GM18508 (cell line): Measurements from ENCODE around the gene FKBP1A.

ENCODE experiments used
- ATAC-seq: cut with Tn5 transposase; IDR thresholded peaks from one replicate; pipeline ENCODE4 v1.9.1; 2021; ENCODE audit warnings: moderate number of reproducible peaks; ENCODE audit not compliant: insufficient read depth, unreplicated experiment

The FKBP1A gene

DNA sequence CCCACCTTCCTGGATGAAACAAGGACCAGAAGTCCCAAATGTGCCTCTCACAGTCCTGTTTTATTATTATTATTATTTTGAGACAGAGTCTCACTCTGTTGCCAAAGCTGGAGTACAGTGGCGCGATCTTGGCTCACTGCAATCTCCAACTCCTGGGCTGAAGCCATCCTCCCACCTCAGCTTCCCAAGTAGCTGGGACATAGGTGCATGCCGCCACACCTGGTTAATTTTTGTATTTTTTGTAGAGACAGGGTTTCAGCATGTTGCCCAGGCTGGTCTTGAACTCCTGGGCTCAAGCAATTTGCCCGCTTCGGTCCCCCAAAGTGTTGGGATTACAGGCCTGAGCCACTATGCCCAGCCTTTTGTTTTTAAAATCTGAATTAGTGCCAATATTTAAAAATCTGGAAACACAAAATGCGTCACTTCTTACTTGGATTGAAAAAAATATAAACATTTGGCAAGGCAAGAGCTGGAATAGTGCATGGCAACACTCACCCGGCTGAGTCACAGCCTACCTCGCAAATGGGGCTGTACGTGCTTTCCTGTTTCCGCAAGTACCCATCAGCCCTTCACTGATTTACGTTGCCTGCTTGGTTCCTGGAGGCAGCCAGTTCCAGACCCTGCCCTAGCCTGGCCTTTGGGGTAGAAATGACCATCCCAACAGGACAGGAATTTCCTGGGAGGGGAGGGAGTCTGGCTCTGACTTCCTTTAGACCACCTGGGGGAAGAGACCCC is 70.2 kb downstream of the FKBP1A start:
- ATAC-seq: no peak

DNA sequence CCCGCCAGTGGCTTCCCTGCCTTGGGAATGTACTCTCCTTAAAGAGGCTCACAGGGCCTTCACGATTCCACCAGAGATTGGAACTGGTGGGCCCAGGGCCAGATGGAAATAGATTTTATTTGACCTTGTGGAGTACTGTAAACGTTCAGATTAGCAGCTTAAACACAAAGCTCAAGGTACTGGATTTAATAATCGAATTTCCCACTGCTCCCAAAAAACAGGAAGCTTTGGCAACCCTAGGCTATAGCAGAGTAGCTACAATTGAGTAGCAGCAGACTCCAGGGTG is 71.3 kb downstream of the FKBP1A start:
- ATAC-seq: no peak

DNA sequence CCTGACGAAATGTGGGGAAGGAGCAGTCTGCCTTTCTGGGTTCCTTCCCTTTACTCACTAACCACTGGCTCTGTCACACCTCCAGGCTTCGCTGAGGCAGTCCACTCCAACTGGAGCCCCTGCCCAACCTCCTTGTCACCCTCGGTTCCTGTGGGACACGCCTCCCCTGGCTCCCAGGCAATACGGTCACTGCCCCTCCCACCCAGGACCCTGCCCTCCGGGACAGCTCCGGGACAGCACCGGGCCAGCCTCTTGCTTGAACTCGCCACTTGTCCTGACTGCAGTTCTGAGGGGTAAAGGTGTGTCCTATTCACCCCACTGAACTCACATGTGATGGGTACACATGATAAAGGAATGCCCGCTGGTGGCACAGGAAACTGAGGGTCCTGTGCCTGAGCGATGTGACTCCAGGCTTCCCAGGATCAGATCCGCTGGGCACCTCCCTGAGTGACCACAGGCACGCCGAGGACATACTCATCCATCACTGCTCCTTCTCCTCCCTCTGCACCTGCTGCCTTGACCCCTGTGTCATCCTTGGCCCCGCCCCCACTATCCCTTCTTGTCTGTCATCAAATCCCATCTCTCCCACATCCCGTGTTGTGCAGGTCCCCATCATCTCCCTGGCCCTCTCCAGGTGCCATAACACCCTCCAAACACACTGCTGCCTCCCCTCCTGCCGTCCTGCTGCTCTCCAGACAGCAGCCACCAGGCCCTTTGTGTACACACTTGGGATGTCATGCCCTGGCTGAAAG is 71.8 kb downstream of the FKBP1A start:
- ATAC-seq: no peak

DNA sequence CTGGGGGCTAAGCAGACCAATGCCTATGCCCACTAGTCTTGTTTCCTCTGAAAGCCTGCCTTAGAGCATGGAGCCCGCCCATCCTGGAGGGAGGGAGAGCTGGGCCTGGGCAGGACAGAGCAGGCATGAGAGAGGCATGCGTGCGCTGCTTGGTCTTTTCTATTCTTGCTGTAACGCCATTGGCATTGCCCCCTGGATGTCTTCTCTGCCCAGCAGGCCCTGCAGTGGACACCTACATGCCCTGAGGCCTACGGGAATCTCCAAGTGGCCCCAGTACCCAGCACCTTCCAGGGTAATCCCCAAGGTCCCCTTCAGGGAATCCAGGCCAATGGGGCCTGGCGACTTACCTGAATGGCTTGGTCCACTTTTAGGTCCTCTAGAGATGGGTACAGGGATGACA is 72.8 kb downstream of the FKBP1A start:
- ATAC-seq: no peak

DNA sequence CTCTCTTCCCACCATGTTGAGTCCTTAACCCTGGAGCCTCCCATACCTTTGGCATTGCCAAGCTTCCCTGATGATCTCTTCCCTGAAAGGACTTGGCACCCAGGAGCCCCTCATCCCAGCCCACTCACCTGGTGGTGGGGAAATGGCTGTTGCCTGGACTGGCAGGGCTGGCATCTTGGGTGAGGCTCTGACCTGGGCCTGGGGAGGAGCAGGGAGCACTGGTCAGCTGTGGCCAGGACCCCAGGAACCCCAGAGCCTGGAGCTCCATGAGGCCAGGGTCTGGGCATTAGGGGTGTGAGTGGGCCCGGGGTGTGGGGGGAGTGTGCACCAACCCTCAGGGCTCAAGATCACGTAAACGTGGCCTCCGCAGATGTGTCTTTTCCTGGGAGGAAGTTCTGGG is 73.4 kb downstream of the FKBP1A start:
- no peak for ATAC-seq

DNA sequence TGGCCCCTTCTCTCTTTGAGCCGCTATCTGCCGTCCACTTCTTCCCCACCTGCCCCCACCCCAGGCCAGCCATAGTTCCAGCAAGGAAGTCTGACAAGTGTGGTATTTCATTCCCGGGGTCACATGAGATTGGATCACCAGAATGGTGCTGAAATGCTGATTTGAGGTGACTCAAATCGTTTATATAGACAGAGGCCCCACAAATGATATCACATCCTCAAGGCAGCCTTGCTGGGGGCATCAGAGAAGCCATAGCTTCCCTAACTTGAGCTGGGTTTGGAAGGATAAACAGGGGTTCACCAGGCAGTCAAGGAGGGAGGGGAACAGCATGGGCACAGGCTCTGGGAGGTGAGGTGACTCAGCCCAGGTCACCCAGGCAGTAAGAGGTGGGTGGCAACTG is 73.8 kb downstream of the FKBP1A start:
- no peak for ATAC-seq
